ENCODE results near the gene USP25.

GRCh38 chr21:15801352-15801863 is 71.6 kb downstream of the USP25 start:
- TF ChIP-seq POLR2A (IDR thresholded peaks at IDR 0.05; ENCODE audit: extremely low read depth, insufficient read length) (no peak), CTCF (IDR thresholded peaks at IDR 0.05; ENCODE audit: low read depth, low read length) (no peak)
